G401.6 (cell line): ENCODE results near the gene GADD45GIP1.
"Not testable (repeated sequence)": the region's sequence is repeated elsewhere in the genome, so short reads cannot be mapped to it uniquely, and the experiment has no call there.

ENCODE experiments used
- FAIRE-seq: peaks from 2 replicates; lab custom pipeline; 2012; peaks lifted over from hg19 to GRCh38; lab: Jason Lieb, UNC

The GADD45GIP1 gene

GRCh38 chr19:12987781-12988180, 30.8 kb upstream of the GADD45GIP1 start:
- FAIRE-seq, result no peak

GRCh38 chr19:12987190-12987589, 30.2 kb upstream of the GADD45GIP1 start:
- no peak for FAIRE-seq

GRCh38 chr19:12986726-12987125, 29.7 kb upstream of the GADD45GIP1 start:
- FAIRE-seq, result no peak

GRCh38 chr19:12985049-12985776, 28.2 kb upstream of the GADD45GIP1 start:
- FAIRE-seq, result no peak

- FAIRE-seq, result no peak
These were observed 27.6 kb upstream of the GADD45GIP1 start for GRCh38 chr19:12984683-12985048.

GRCh38 chr19:12984143-12984627, 27.2 kb upstream of the GADD45GIP1 start:
- no peak for FAIRE-seq

- FAIRE-seq, result no peak
These were observed 26.6 kb upstream of the GADD45GIP1 start for GRCh38 chr19:12983542-12984142.

GRCh38 chr19:12983091-12983490, 26.1 kb upstream of the GADD45GIP1 start:
- FAIRE-seq, result no peak

- FAIRE-seq, result no peak
These were observed 25.6 kb upstream of the GADD45GIP1 start for GRCh38 chr19:12982648-12983047.

- FAIRE-seq, result no peak
These were observed 23.0 kb upstream of the GADD45GIP1 start for GRCh38 chr19:12979974-12980373.

- FAIRE-seq, result not testable (repeated sequence)
These were observed 19.1 kb upstream of the GADD45GIP1 start for GRCh38 chr19:12976109-12976508.

GRCh38 chr19:12975221-12975741, 18.3 kb upstream of the GADD45GIP1 start:
- no peak for FAIRE-seq

- no peak for FAIRE-seq
These were observed 17.5 kb upstream of the GADD45GIP1 start for GRCh38 chr19:12974301-12975220.

GRCh38 chr19:12973236-12973635, 16.2 kb upstream of the GADD45GIP1 start:
- FAIRE-seq, result no peak

GRCh38 chr19:12970070-12970820, 13.2 kb upstream of the GADD45GIP1 start:
- FAIRE-seq, result no peak

- FAIRE-seq, result no peak
These were observed 12.4 kb upstream of the GADD45GIP1 start, which contains the start of gene DAND5 for GRCh38 chr19:12969292-12969988. DAND5 (plus strand) TSS chr19:12969576; CDS start chr19:12969661, 85 bp downstream.

GRCh38 chr19:12967907-12968306, 10.9 kb upstream of the GADD45GIP1 start:
- FAIRE-seq, result no peak

GRCh38 chr19:12965812-12966135, 8.8 kb upstream of the GADD45GIP1 start:
- no peak for FAIRE-seq

- FAIRE-seq, result peak; percentile 31
These were observed 8.2 kb upstream of the GADD45GIP1 start for GRCh38 chr19:12965017-12965811.

- FAIRE-seq, result no peak
These were observed 2.5 kb upstream of the GADD45GIP1 start for GRCh38 chr19:12959481-12959880.
